ENCODE data around the gene EDAR. TPM values are rescaled to one million over a fixed set of nuclear protein-coding genes. Genes with fewer than 3 reads are reported as not detected.

The EDAR gene
- total RNA-seq, 1 experiment from 2014 or later, result 0.15 TPM

DNA sequence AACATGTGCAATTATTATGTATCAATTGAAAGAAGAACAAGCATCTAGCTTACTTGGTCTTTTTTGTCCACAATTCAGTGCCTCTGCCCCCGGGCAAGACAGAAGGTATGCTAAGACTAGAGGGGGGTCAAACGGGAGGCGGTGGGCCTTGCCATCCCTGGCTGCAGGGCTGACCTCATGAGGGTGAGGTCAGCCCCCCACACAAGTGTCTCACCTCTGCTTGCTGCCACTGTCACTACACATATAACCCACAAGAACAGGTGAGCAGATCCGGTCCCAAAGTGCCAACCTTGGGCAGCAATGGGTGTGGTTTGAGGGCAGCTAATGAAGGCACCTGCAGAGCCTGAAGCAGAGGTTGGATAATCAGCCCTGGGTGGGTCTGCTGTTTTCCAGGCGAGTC lies 71.5 kb downstream of the EDAR start (continued):
- TF ChIP-seq, protein P1, sequence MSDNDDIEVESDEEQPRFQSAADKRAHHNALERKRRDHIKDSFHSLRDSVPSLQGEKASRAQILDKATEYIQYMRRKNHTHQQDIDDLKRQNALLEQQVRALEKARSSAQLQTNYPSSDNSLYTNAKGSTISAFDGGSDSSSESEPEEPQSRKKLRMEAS (IDR thresholded peaks at IDR 0.05), result no peak
- no peak for TF ChIP-seq CBX3 (IDR thresholded peaks at IDR 0.05; ENCODE audit: low read depth)
- no peak for TF ChIP-seq EZH2phosphoT487 (IDR thresholded peaks at IDR 0.05; ENCODE audit: borderline replicate concordance)
- no peak for TF ChIP-seq ZNF274 (IDR thresholded peaks at IDR 0.05; ENCODE audit: low read depth, low read length)
- no peak for TF ChIP-seq YY1 (IDR thresholded peaks at IDR 0.05; ENCODE audit: extremely low read depth, insufficient replicate concordance, low read depth, low read length)
- TF ChIP-seq EGR1 (IDR thresholded peaks at IDR 0.05; ENCODE audit: low read depth), result no peak
- no peak for TF ChIP-seq EZH2 (IDR thresholded peaks at IDR 0.05)

DNA sequence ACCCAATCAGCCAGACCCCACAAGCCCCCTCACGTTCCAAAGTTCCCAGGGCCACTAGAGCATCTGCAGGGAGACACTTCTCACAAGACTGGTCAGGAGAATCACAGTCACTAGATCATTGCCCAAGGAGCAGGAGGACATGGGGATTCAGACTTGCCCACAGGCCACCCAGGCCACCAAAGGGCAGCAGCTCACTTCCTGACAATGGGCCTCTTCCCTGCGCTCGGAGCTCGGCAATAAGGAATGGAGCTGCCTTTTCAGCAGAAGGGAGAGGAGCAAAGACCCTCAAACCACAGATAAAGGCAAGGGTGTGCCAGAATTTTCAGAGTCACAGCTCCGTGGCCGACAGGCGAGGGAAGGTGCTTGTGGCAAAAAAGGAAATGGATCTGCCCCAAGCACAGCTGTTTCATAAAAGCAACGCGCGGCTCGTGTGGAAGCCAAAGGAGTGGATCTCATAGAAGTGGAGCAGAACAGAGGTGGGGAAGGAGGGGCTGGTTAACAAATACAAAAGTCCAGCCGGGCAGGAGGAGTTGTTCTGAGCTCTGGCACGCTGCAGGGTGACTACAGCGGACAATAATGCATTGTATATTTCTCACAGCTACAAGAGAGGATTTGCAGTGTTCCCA lies 72.1 kb downstream of the EDAR start:
- no peak for ATAC-seq
- POLR2A ChIA-PET, result no interaction called here
- RAD21 ChIA-PET (ENCODE audit: low non-redundant PET in 1 of 2, low total read pairs in 2 of 2, uncharacterized antibody in 2 of 2, unreplicated experiment in 2 of 2), result no interaction called here
- no peak for TF ChIP-seq CEBPB (IDR thresholded peaks at IDR 0.05; ENCODE audit: low read depth)
- no peak for TF ChIP-seq JUND (IDR thresholded peaks at IDR 0.05)
- TF ChIP-seq FOSL1 (IDR thresholded peaks at IDR 0.05; ENCODE audit: low read depth), result no peak
- no peaks in the 10 kb centered on the region for H3K9me2 ChIP-seq (ENCODE audit: insufficient read depth)
- no peaks in the 10 kb centered on the region for H3K36me3 ChIP-seq (ENCODE audit: control insufficient read depth in 1 of 2, insufficient read depth in 2 of 2, low read length in 2 of 2)
- H3K79me2 ChIP-seq (ENCODE audit: insufficient read depth, low read length), result no peaks in the 10 kb centered on the region
- H3K4me1 ChIP-seq (ENCODE audit: control insufficient read depth in 1 of 2, insufficient read depth in 2 of 2, low read length in 2 of 2), result peaks cover 0 to 3% of the 10 kb centered on the region in 2 experiments; a peak in 1 of 4 replicates
- H3K9me3 ChIP-seq (ENCODE audit: control insufficient read depth in 1 of 2, insufficient read depth in 1 of 2, low read depth in 1 of 2, low read length in 2 of 2), result no peaks in the 10 kb centered on the region
- no peak for DNase-seq (ENCODE audit: low read depth, low spot score)
- no peaks in the 10 kb centered on the region for H3K27me3 ChIP-seq (ENCODE audit: insufficient read depth, low read length)
- intact Hi-C loops (cut with micrococcal nuclease), result no loop called here
- no TSS peak for BruUV-seq (replicated peaks)
- no peaks in the 10 kb centered on the region for H4K20me1 ChIP-seq (ENCODE audit: insufficient read depth)
- no peak overlapping the region for H3K9ac ChIP-seq (ENCODE audit: low read length)
- no peak overlapping the region for H3K27ac ChIP-seq (ENCODE audit: low read depth, low read length)
- H3K4me3 ChIP-seq (replicated peaks in 1 of 2; ENCODE audit: low read depth in 1 of 2, low read length in 2 of 2), result no peak overlapping the region
- H3K4me2 ChIP-seq (ENCODE audit: low read length), result no peak overlapping the region
- H2AFZ ChIP-seq (ENCODE audit: low read depth, low read length, poor library complexity, severe bottlenecking), result no peak overlapping the region
- CTCF ChIA-PET, result no interaction called here
